Measurements from ENCODE around the gene TDRD12. TPM values are rescaled to one million over a fixed set of nuclear protein-coding genes. Genes with fewer than 3 reads are reported as not detected.

TDRD12 gene
- total and polyA plus RNA-seq, 2 of the 13 experiments (the other 11 are each of a cell fraction or from before 2014, with no cell fraction given), result 0.03 to 0.40 TPM

DNA sequence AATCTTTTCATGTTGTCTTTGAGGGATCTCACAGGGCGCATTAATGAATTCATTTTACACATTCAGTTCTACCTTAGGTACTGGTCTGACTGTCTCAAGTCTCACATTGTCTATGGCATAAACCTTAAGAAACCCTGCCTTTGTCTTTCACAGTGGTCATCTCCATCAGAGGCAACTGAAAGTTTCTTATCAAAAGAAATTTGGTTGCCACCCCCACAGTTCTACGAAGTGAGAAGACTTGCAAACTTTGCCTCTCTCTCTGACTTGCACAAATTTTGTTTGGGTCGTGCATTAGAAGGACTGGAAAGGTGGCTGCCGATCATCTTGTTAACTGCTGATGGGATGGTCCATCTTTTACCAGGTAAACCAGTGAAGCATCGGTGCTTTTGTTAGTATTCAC is 10.5 kb upstream of the TDRD12 start (continued):
- TF ChIP-seq, protein P1, sequence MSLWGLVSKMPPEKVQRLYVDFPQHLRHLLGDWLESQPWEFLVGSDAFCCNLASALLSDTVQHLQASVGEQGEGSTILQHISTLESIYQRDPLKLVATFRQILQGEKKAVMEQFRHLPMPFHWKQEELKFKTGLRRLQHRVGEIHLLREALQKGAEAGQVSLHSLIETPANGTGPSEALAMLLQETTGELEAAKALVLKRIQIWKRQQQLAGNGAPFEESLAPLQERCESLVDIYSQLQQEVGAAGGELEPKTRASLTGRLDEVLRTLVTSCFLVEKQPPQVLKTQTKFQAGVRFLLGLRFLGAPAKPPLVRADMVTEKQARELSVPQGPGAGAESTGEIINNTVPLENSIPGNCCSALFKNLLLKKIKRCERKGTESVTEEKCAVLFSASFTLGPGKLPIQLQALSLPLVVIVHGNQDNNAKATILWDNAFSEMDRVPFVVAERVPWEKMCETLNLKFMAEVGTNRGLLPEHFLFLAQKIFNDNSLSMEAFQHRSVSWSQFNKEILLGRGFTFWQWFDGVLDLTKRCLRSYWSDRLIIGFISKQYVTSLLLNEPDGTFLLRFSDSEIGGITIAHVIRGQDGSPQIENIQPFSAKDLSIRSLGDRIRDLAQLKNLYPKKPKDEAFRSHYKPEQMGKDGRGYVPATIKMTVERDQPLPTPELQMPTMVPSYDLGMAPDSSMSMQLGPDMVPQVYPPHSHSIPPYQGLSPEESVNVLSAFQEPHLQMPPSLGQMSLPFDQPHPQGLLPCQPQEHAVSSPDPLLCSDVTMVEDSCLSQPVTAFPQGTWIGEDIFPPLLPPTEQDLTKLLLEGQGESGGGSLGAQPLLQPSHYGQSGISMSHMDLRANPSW (CRISPR knock-in tag; IDR thresholded peaks at IDR 0.05; ENCODE audit: borderline replicate concordance), result no peak
- TF ChIP-seq, protein P2, sequence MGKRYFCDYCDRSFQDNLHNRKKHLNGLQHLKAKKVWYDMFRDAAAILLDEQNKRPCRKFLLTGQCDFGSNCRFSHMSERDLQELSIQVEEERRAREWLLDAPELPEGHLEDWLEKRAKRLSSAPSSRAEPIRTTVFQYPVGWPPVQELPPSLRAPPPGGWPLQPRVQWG (CRISPR knock-in tag; IDR thresholded peaks at IDR 0.05; ENCODE audit: borderline replicate concordance, low read depth), result no peak
- TF ChIP-seq ZNF556 (CRISPR knock-in tag; IDR thresholded peaks at IDR 0.05; ENCODE audit: borderline replicate concordance) (no peak), ZNF510 (CRISPR knock-in tag; IDR thresholded peaks at IDR 0.05; ENCODE audit: low read depth) (no peak), ZNF30 (CRISPR knock-in tag; IDR thresholded peaks at IDR 0.05) (no peak), ZNF501 (CRISPR knock-in tag; IDR thresholded peaks at IDR 0.05) (no peak)

DNA sequence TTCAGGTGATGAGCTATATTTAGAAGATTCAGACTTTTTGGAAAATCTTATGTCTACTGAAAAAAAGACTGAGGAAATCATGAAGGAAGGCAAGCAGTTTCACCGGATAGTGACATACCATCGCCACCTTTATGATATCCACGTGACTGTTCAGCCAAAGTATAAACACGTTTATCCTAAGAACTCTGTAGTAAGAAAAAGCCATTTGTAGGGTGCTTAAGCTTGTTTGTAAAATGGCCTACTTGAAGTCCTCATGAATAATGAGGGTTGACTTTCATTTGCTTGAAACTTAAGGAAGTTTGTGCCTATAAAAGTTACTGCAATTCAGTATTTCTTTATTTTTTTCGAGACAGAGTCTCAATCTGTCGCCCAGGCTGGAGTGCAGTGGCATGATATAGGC is 7.8 kb upstream of the TDRD12 start:
- TF ChIP-seq, protein P3, sequence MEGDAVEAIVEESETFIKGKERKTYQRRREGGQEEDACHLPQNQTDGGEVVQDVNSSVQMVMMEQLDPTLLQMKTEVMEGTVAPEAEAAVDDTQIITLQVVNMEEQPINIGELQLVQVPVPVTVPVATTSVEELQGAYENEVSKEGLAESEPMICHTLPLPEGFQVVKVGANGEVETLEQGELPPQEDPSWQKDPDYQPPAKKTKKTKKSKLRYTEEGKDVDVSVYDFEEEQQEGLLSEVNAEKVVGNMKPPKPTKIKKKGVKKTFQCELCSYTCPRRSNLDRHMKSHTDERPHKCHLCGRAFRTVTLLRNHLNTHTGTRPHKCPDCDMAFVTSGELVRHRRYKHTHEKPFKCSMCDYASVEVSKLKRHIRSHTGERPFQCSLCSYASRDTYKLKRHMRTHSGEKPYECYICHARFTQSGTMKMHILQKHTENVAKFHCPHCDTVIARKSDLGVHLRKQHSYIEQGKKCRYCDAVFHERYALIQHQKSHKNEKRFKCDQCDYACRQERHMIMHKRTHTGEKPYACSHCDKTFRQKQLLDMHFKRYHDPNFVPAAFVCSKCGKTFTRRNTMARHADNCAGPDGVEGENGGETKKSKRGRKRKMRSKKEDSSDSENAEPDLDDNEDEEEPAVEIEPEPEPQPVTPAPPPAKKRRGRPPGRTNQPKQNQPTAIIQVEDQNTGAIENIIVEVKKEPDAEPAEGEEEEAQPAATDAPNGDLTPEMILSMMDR (CRISPR knock-in tag; IDR thresholded peaks at IDR 0.05), result no peak
- TF ChIP-seq NR1H2 (CRISPR knock-in tag; IDR thresholded peaks at IDR 0.05; ENCODE audit: borderline replicate concordance, low read depth), result no peak
- TF ChIP-seq, protein P4, sequence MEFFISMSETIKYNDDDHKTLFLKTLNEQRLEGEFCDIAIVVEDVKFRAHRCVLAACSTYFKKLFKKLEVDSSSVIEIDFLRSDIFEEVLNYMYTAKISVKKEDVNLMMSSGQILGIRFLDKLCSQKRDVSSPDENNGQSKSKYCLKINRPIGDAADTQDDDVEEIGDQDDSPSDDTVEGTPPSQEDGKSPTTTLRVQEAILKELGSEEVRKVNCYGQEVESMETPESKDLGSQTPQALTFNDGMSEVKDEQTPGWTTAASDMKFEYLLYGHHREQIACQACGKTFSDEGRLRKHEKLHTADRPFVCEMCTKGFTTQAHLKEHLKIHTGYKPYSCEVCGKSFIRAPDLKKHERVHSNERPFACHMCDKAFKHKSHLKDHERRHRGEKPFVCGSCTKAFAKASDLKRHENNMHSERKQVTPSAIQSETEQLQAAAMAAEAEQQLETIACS (CRISPR knock-in tag; IDR thresholded peaks at IDR 0.05), result no peak
- TF ChIP-seq GATAD1 (CRISPR knock-in tag; IDR thresholded peaks at IDR 0.05), result no peak
- no peak for TF ChIP-seq ONECUT2 (CRISPR knock-in tag; IDR thresholded peaks at IDR 0.05)
- TF ChIP-seq, protein P5, sequence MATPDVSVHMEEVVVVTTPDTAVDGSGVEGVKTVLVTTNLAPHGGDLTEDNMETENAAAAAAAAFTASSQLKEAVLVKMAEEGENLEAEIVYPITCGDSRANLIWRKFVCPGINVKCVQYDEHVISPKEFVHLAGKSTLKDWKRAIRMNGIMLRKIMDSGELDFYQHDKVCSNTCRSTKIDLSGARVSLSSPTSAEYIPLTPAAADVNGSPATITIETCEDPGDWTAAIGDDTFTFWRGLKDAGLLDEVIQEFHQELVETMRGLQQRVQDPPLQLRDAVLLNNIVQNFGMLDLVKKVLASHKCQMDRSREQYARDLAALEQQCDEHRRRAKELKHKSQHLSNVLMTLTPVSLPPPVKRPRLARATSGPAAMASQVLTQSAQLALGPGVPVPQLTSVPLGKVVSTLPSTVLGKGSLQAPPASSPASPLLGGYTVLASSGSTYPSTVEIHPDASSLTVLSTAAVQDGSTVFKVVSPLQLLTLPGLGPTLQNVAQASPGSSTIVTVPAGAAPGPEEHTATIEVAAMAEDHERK (CRISPR knock-in tag; IDR thresholded peaks at IDR 0.05; ENCODE audit: low read depth), result no peak
- no peak for TF ChIP-seq PHF21A (CRISPR knock-in tag; IDR thresholded peaks at IDR 0.05)
- TF ChIP-seq, protein P6, sequence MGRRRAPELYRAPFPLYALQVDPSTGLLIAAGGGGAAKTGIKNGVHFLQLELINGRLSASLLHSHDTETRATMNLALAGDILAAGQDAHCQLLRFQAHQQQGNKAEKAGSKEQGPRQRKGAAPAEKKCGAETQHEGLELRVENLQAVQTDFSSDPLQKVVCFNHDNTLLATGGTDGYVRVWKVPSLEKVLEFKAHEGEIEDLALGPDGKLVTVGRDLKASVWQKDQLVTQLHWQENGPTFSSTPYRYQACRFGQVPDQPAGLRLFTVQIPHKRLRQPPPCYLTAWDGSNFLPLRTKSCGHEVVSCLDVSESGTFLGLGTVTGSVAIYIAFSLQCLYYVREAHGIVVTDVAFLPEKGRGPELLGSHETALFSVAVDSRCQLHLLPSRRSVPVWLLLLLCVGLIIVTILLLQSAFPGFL (CRISPR knock-in tag; IDR thresholded peaks at IDR 0.05), result no peak
- TF ChIP-seq ELF4 (CRISPR knock-in tag; IDR thresholded peaks at IDR 0.05; ENCODE audit: borderline replicate concordance), result no peak
- POLR2A ChIA-PET, result no interaction called here
- DNase-seq (ENCODE audit: low spot score) (no peak), FAIRE-seq (no peak), ATAC-seq (no peak)
- Histone ChIP-seq H3K4me2 (ENCODE audit: low read depth, low read length) (no peak overlapping the region), H3K9me3 (ENCODE audit: low read length) (no peaks in the 10 kb centered on the region), H3K79me2 (ENCODE audit: insufficient read depth, low read length) (no peaks in the 10 kb centered on the region), H3K4me3 (replicated peaks in 1 of 3; ENCODE audit: insufficient read depth in 1 of 3, low read depth in 2 of 3, low read length in 3 of 3) (no peak overlapping the region), H3K27ac (ENCODE audit: extremely low read length, insufficient read depth, low read length) (no peak overlapping the region), H3K36me3 (replicated peaks in 1 of 2; ENCODE audit: control insufficient read depth in 1 of 2, insufficient read depth in 2 of 2, low read length in 2 of 2) (peaks cover 2 to 15% of the 10 kb centered on the region in 2 experiments; a peak in 1 of 5 replicates), H3K4me1 (ENCODE audit: insufficient read depth, low read length) (no peaks in the 10 kb centered on the region), H2AFZ (ENCODE audit: low read length) (no peak overlapping the region), H4K20me1 (ENCODE audit: insufficient read depth, low read length) (peaks cover 9% of the 10 kb centered on the region; the same call in 1 of the 2 replicates), H3K27me3 (ENCODE audit: control insufficient read depth in 1 of 2, insufficient read depth in 2 of 2, low read length in 2 of 2) (no peaks in the 10 kb centered on the region), H3K9ac (ENCODE audit: insufficient read depth, low read depth, low read length) (no peak overlapping the region)
- CTCF ChIA-PET (ENCODE audit: low intra/inter-chr PET ratio, low total read pairs), result no interaction called here
- no TSS peak for BruUV-seq (replicated peaks)
- in situ Hi-C loops (cut with HindIII; ENCODE audit: extremely low pct_ligation_motif_present, low pct_unique_long_range_greater_than_20kb), result no loop called here
- intact Hi-C loops (cut with micrococcal nuclease; ENCODE audit: unreplicated experiment), result no loop called here
- 96% methylated on average over 6 of the region's 6 CpGs for WGBS (ENCODE audit: low lambda C conversion rate)

Measured in HepG2 (cell line).